Spinal cord (tissue), 10 donors: ENCODE measurements around the gene GLDN. TPM values are rescaled to one million over a fixed set of nuclear protein-coding genes. Genes with fewer than 3 reads are reported as not detected.
"Not testable (repeated sequence)": the region's sequence is repeated elsewhere in the genome, so short reads cannot be mapped to it uniquely, and the experiment has no call there.

Experiments used
- DNase-seq, 6 donors: peaks; one replicate each; pipeline versions ENCODE4 v3.0.0 to v3.0.0-alpha.2; 2013 to 2015; ENCODE audit warnings: low spot score in 6 of 6, low read depth in 4 of 6
- H3K27ac ChIP-seq: one replicate; pipeline ENCODE4 v1.5.1; 2013; ENCODE audit warnings: low read depth, low read length, control low read depth
- H3K27me3 ChIP-seq: one replicate; pipeline ENCODE4 v1.6.1; 2013; ENCODE audit warnings: low read length; ENCODE audit not compliant: control insufficient read depth, insufficient read depth
- H3K36me3 ChIP-seq: one replicate; pipeline ENCODE4 v1.6.1; 2013; ENCODE audit warnings: low read length; ENCODE audit not compliant: control insufficient read depth, insufficient read depth
- H3K4me1 ChIP-seq: one replicate; pipeline ENCODE4 v1.6.1; 2013; ENCODE audit warnings: low read length; ENCODE audit not compliant: control insufficient read depth, insufficient read depth
- H3K4me3 ChIP-seq: one replicate; pipeline ENCODE4 v1.5.1; 2013; ENCODE audit warnings: low read depth, low read length, control low read depth
- H3K9me3 ChIP-seq: one replicate; pipeline ENCODE4 v1.6.1; 2013; ENCODE audit warnings: low read length; ENCODE audit not compliant: control insufficient read depth, insufficient read depth
- WGBS: methylation state at CpG from one replicate; pipeline ENCODE4 v1.1.5; 2013; ENCODE audit warnings: missing lambda C conversion rate; ENCODE audit not compliant: insufficient coverage; 5-methylcytosine and 5-hydroxymethylcytosine counted together
- polyA plus RNA-seq, 2 donors: library from polyadenylated mRNA; unstranded; fragments of 120-200 nt; gene quantifications; one replicate each; pipeline ENCODE4 v1.2.1, GENCODE V29; 2013; ENCODE audit not compliant: insufficient read length in 2 of 2
- total RNA-seq, 2 donors: library from RNA; depleted of rRNA in 1 of 2; stranded (reverse); fragments of 120-200 nt in 1 of 2; fragments of >200 nt in 1 of 2; gene quantifications; one replicate each; pipeline versions ENCODE4 v1.2.3 to v1.2.4, GENCODE V29; 2013 to 2014
- donor health status: healthy.

The GLDN gene
- total and polyA plus RNA-seq, 4 donors = 4.4 to 34.7 (median 4.8) TPM

GRCh38 chr15:51414256-51414860 is 72.9 kb downstream of the GLDN start:
- no peak for DNase-seq
- WGBS = 84% methylated on average over 4 of the region's 4 CpGs
- Histone ChIP-seq H3K36me3 (no peaks in the 10 kb centered on the region), H3K9me3 (no peaks in the 10 kb centered on the region), H3K4me3 (no peak overlapping the region), H3K4me1 (no peaks in the 10 kb centered on the region), H3K27ac (no peak overlapping the region), H3K27me3 (no peaks in the 10 kb centered on the region)

GRCh38 chr15:51416129-51416528 is 74.7 kb downstream of the GLDN start:
- Histone ChIP-seq H3K4me1 (no peaks in the 10 kb centered on the region), H3K4me3 (no peak overlapping the region), H3K27me3 (no peaks in the 10 kb centered on the region), H3K36me3 (no peaks in the 10 kb centered on the region), H3K9me3 (no peaks in the 10 kb centered on the region), H3K27ac (no peak overlapping the region)
- WGBS = 25% methylated on average over 2 of the region's 4 CpGs
- no peak for DNase-seq

- WGBS = no CpG with 5 or more reads among the region's 16 CpGs
- not testable (repeated sequence) for H3K9me3 ChIP-seq, H3K36me3 ChIP-seq, H3K27ac ChIP-seq, H3K4me1 ChIP-seq, H3K27me3 ChIP-seq, H3K4me3 ChIP-seq, DNase-seq
Observed at GRCh38 chr15:51423040-51423439, 81.6 kb downstream of the GLDN start.

GRCh38 chr15:51424780-51425179 is 83.3 kb downstream of the GLDN start:
- Histone ChIP-seq H3K27me3 (no peaks in the 10 kb centered on the region), H3K27ac (no peak overlapping the region), H3K9me3 (no peaks in the 10 kb centered on the region), H3K4me3 (no peak overlapping the region), H3K36me3 (no peaks in the 10 kb centered on the region), H3K4me1 (no peaks in the 10 kb centered on the region)
- DNase-seq = no peak
- WGBS = 83% methylated on average over 1 of the region's 1 CpG

- DNase-seq = peak in 1 of 6 donors; percentile 13
- no peaks in the 10 kb centered on the region for H3K36me3 ChIP-seq
- H3K4me3 ChIP-seq = no peak overlapping the region
- no peaks in the 10 kb centered on the region for H3K27me3 ChIP-seq
- H3K9me3 ChIP-seq = no peaks in the 10 kb centered on the region
- no peak overlapping the region for H3K27ac ChIP-seq
- H3K4me1 ChIP-seq = no peaks in the 10 kb centered on the region
- WGBS = no CpG with 5 or more reads among the region's 1 CpG
Observed at GRCh38 chr15:51425517-51426040, 84.1 kb downstream of the GLDN start.

GRCh38 chr15:51438526-51438925 is 97.1 kb downstream of the GLDN start:
- Histone ChIP-seq H3K4me3 (no peak overlapping the region), H3K36me3 (peaks cover 4% of the 10 kb centered on the region), H3K27me3 (no peaks in the 10 kb centered on the region), H3K4me1 (no peaks in the 10 kb centered on the region), H3K9me3 (no peaks in the 10 kb centered on the region), H3K27ac (no peak overlapping the region)
- DNase-seq = no peak
- no CpG with 5 or more reads among the region's 2 CpGs for WGBS

- DNase-seq = no peak
Observed at GRCh38 chr15:51443282-51443914, 101.9 kb downstream of the GLDN start.

GRCh38 chr15:51444112-51444511 is 102.7 kb downstream of the GLDN start:
- WGBS = no CpG with 5 or more reads among the region's 1 CpG
- Histone ChIP-seq H3K9me3 (no peaks in the 10 kb centered on the region), H3K36me3 (peaks cover 7% of the 10 kb centered on the region), H3K27me3 (no peaks in the 10 kb centered on the region), H3K4me1 (no peaks in the 10 kb centered on the region), H3K27ac (no peak overlapping the region), H3K4me3 (no peak overlapping the region)
- DNase-seq = no peak

More at GRCh38 chr15:51443282-51443914, 101.9 kb downstream of the GLDN start:
- Histone ChIP-seq H3K4me1 (no peaks in the 10 kb centered on the region), H3K27ac (no peak overlapping the region), H3K4me3 (no peak overlapping the region), H3K36me3 (peaks cover 4% of the 10 kb centered on the region), H3K9me3 (no peaks in the 10 kb centered on the region), H3K27me3 (no peaks in the 10 kb centered on the region)
- WGBS = over 99% methylated on average over 4 of the region's 4 CpGs

GRCh38 chr15:51444807-51445206 is 103.4 kb downstream of the GLDN start:
- peaks cover 10% of the 10 kb centered on the region for H3K36me3 ChIP-seq
- no peaks in the 10 kb centered on the region for H3K9me3 ChIP-seq
- H3K4me3 ChIP-seq = no peak overlapping the region
- no peaks in the 10 kb centered on the region for H3K4me1 ChIP-seq
- WGBS = no CpG with 5 or more reads among the region's 1 CpG
- H3K27ac ChIP-seq = no peak overlapping the region
- no peak for DNase-seq
- no peaks in the 10 kb centered on the region for H3K27me3 ChIP-seq
